Fibroblast of pulmonary artery (primary cell): ENCODE measurements around the gene SNAPC4.

Source experiments
- DNase-seq: peaks from one replicate; pipeline ENCODE4 v3.0.0-alpha.2; 2010; ENCODE audit warnings: low read depth
- H3K4me3 ChIP-seq: replicated peaks from 2 replicates; pipeline ENCODE4 v1.5.1; 2011; ENCODE audit warnings: low read depth, mild to moderate bottlenecking, control low read depth, low read length, moderate library complexity
- TF ChIP-seq, protein P1 (sequence below): IDR thresholded peaks from 2 replicates; pipeline ENCODE4 v1.5.1; 2011; ENCODE audit warnings: mild to moderate bottlenecking, control low read depth, low read length, inconsistent platforms; ENCODE audit errors: missing control alignments

Gene SNAPC4

DNA sequence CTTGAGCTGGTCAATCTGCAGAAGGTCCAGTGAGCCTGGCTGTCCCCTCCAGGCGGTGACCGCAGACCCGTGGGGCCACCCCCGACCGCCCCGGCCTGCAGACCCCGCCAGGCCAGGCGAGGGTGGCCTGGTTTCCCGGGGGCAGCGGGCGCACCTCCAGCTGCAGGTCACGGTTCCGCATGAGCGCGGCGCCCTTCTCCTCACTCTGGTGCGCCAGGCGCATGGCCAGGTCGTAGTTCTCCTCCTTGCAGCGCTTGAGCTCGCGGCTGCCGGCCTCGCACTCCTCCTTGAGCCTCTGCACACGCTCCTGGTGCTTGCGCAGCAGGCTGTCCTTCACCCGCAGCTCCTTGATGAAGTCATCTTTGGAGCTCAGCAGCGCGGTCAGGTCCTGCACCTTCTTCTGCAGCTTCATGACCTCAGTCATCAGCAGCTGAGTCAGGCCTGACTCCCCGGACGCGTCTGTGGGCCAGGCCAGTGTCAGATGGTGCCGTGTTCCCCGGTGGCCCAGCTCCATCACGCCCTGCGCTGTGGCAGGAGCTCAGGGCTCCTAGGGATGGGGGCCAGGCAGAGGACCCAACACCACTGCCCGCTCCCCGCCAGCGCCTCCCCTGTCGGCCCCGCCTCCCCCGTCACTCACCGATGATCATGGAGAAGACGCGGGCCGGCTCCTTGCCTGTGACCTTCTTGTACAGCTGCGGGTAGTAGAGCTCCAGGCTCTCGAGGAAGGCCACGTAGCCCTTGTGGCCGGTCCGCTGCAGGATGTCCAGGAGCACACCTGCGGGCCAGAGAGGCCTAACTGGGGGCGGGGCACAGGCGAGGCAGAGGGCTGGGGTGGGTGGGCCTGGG, 29.1 kb downstream of the SNAPC4 start:
- H3K4me3 ChIP-seq: no peak overlapping the region
- TF ChIP-seq, protein P1, sequence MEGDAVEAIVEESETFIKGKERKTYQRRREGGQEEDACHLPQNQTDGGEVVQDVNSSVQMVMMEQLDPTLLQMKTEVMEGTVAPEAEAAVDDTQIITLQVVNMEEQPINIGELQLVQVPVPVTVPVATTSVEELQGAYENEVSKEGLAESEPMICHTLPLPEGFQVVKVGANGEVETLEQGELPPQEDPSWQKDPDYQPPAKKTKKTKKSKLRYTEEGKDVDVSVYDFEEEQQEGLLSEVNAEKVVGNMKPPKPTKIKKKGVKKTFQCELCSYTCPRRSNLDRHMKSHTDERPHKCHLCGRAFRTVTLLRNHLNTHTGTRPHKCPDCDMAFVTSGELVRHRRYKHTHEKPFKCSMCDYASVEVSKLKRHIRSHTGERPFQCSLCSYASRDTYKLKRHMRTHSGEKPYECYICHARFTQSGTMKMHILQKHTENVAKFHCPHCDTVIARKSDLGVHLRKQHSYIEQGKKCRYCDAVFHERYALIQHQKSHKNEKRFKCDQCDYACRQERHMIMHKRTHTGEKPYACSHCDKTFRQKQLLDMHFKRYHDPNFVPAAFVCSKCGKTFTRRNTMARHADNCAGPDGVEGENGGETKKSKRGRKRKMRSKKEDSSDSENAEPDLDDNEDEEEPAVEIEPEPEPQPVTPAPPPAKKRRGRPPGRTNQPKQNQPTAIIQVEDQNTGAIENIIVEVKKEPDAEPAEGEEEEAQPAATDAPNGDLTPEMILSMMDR: no peak
- DNase-seq: no peak

DNA sequence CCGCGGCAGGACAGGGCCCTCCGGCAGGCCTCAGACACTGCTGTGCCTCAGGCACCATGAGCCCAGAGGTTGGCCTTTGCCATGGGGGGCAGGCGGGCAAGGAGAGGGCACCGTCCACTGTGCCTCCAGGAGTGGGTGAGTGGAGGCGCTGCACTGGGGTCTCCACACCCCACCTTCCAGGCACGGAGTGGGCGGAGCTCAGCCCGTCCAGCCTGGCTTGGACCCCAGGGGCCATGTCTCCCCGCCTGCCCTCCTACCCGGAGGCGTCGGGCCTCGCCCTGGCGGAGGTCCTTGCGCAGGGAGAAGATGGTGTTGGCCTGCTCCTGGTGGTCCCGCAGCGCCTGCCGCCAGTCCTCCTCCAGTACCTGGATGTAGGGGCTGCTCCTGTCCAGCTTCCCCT, 29.9 kb downstream of the SNAPC4 start:
- DNase-seq: no peak
- H3K4me3 ChIP-seq: no peak overlapping the region
- TF ChIP-seq, protein P1: no peak

DNA sequence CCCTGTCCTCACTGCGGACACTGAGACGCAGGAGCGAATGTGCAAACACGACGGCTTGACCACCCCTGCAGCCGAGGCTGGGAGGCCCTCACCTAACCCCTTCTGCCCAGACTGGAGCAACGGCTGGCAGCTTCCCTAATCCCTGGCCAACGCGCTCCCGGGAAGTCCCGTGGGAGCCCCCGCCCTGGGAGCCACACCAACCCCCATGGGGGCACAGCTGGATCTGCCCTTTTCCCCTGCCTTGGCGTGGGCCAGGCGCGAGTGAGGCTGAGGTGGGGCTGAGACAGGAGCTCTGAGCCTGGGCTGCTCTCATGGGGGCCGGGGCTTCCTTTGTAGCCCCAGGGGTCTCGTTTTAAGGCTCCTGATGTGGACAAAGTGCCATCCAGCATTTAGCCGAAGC, 31.8 kb downstream of the SNAPC4 start:
- TF ChIP-seq, protein P1: no peak
- no peak overlapping the region for H3K4me3 ChIP-seq
- no peak for DNase-seq

DNA sequence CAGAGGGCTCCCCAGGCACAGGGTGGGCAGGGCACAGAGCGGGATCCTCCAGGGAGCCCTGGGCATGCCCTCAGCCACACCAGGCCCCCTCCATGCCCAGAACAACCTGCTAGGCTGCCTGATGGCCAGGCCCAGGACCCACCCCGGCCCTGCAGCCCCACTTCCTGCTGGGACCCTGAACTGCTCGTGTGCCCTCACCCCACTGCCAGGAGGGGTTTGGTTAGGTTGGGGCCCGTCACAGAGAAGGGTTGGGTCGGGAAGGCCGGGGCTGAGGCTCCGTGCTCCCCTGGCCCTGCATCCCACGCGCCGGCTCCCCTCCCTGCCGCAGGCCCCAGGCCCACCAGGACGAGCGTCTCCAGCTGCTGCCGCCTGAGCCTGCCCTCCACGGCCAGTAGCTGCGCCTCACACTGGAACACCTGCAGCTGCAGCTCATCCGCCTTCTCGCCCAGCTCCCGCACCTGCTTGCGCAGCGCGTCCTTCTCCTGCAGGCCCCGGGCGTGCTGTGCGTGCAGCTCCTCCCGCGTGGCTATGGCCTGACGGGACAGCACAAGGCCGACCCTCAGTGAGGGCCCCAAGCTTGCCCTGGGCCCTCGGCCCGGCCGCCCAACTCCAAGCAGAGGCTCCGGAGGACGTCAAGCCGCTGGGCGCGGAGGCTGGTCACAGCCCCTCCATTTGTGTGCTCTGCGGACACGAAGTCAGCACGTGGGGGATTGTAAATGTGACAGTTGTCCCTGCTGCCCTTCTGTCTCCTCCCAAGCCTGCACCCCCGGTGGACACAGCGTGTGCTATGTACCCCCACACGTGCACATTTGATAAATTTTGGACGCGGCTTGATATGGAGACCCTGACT, 32.4 kb downstream of the SNAPC4 start:
- no peak overlapping the region for H3K4me3 ChIP-seq
- TF ChIP-seq, protein P1: no peak
- DNase-seq: no peak

DNA sequence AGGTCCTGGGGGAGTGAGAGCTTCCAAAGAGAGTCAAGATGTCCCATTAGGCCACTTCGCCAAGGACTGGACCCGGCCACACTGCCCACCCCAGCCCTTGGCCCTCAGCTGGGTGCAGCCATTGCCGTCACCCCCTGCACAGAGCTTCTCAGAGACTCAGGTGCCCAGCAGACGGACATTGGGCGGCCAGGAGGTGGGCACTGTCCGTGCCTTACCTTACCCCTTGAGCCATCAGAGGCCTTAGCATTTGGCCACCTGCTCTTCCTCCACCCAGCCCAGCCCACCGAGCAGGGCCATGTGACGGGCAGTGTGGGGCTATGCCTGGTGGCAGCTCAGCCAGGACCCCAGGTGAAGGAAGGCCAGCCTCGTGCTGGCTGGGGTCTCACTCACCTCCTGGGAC, 33.1 kb downstream of the SNAPC4 start:
- no peak overlapping the region for H3K4me3 ChIP-seq
- DNase-seq: no peak
- TF ChIP-seq, protein P1: no peak

DNA sequence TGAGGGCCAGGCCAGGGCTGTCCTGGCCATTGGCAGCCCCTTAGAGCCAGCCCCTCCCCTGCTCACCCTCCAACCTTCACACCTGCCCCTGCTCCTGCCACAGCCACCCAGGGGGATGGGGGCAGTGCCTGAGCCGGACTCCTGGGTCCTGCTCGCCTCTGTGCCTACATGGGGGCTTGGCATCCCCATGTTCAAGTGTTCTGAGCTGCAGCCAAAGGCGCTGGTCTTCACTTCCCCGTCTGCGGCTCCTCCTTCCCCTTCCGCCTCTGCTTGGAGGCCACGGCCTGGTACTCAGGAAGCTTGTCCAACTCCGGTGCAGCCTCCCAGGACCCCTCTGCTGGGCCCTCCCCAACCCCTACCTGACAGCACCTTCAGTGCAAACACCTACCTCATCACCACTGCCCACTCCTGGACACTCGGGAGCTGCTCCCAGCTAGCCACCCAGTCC, 34.2 kb downstream of the SNAPC4 start:
- no peak overlapping the region for H3K4me3 ChIP-seq
- no peak for DNase-seq
- TF ChIP-seq, protein P1: no peak
